Urothelium cell line (cell line): ENCODE measurements around the gene GRIN2C.
"Not testable (repeated sequence)": the region's sequence is repeated elsewhere in the genome, so short reads cannot be mapped to it uniquely, and the experiment has no call there.

Source experiments
- DNase-seq: peaks from one replicate; pipeline ENCODE4 v3.0.0; 2011; ENCODE audit warnings: low spot score, mixed read lengths
- FAIRE-seq: peaks from 2 replicates; lab custom pipeline; 2011; peaks lifted over from hg19 to GRCh38; lab: Jason Lieb, UNC

Gene GRIN2C

GRCh38 chr17:74859459-74860228 lies at the start of gene GRIN2C:
Gene GRIN2C, minus strand, starts transcription at chr17:74859885. Its CDS starts 4,793 bp downstream, at chr17:74855092.
- DNase-seq (no peak), FAIRE-seq (no peak)

DNA sequence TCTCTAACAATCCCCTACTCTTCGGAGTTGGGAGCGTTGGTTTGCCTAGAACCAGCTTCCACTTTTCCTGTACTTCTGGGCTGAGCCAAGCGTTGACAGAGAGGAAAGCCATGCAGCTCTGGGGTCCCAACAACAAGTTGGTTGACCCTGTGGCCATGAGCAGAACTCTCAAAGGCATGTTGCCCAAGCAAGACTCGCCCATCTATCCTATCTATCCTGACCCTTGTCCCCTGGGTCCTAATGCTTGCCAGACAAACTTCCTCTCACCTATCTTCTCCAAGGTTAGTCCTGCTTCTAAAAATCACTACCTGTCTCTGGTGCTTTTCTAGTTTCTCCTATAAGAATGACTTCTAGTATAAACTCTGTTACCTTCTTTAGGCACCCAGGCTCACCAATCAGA lies 49.4 kb upstream of the GRIN2C start:
- not testable (repeated sequence) for DNase-seq, FAIRE-seq

DNA sequence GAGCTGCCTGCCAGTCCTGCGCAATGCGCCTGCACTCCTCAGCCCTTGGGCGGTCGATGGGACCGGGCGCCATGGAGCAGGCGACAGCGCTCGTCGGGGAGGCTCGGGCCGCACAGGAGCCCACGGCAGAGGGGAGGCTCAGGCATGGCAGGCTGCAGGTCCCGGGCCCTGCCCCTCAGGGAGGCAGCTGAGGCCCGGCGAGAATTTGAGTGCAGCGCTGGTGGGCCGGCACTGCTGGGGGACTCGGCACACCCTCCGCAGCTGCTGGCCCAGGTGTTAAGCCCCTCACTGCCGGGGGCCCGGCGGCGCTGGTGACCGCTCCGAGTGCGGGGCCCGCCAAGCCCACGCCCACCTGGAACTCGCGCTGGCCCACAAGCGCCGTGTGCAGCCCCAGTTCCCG lies 47.3 kb upstream of the GRIN2C start:
- no peak for DNase-seq
- FAIRE-seq: no peak

DNA sequence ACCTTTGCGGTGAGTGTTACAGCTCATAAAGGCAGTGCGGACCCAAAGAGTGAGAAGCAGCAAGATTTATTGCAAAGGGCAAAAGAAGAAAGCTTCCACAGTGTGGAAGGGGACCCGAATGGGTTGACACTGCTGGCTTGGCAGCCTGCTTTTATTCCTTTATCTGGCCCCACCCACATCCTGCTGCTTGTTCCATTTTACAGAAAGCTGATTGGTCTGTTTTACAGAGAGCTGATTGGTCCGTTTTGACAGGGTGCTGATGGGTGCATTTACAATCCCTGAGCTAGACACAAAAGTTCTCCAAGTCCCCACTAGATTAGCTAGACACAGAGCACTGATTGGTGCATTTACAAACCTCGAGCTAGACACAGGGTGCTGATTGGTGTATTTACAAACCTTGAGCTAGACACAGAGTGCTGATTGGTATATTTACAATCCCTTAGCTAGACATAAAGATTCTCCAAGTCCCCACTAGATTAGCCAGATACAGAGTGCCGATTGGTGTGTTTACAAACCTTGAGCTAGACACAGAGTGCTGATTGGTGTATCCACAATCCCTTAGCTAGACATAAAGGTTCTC lies 46.6 kb upstream of the GRIN2C start:
- FAIRE-seq, DNase-seq: not testable (repeated sequence)

GRCh38 chr17:74904687-74905409 lies 45.2 kb upstream of the GRIN2C start:
- FAIRE-seq: peak; percentile 94

GRCh38 chr17:74903671-74904070 lies 44.0 kb upstream of the GRIN2C start:
- peak; percentile 20 for FAIRE-seq
- no peak for DNase-seq

More at GRCh38 chr17:74904687-74905409, 45.2 kb upstream of the GRIN2C start:
- DNase-seq: no peak

DNA sequence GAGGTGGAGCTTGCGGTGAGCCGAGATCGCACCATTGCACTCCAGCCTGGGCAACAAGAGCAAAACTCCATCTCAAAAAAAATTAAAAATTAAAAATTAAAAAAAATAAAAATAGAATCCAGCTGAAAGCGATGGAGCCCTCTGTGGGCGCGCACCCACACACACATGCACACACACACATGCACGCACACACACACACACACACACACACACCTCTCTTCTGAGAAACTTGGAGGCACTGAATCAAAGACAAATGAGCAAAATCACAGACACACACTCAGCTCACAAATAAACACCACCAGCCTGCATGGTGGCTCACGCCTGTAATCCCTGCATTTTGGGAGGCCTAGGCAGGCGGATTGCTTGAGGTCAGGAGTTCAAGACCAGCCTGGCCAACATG lies 43.3 kb upstream of the GRIN2C start:
- FAIRE-seq (no peak), DNase-seq (no peak)

- no peak for FAIRE-seq
Measured at GRCh38 chr17:74901353-74902135, 41.9 kb upstream of the GRIN2C start.

GRCh38 chr17:74900208-74900607 lies 40.5 kb upstream of the GRIN2C start:
- DNase-seq (no peak), FAIRE-seq (peak; percentile 72)

More at GRCh38 chr17:74901353-74902135, 41.9 kb upstream of the GRIN2C start:
- no peak for DNase-seq

- no peak for FAIRE-seq
- no peak for DNase-seq
Measured at GRCh38 chr17:74898376-74898946, 38.8 kb upstream of the GRIN2C start.

DNA sequence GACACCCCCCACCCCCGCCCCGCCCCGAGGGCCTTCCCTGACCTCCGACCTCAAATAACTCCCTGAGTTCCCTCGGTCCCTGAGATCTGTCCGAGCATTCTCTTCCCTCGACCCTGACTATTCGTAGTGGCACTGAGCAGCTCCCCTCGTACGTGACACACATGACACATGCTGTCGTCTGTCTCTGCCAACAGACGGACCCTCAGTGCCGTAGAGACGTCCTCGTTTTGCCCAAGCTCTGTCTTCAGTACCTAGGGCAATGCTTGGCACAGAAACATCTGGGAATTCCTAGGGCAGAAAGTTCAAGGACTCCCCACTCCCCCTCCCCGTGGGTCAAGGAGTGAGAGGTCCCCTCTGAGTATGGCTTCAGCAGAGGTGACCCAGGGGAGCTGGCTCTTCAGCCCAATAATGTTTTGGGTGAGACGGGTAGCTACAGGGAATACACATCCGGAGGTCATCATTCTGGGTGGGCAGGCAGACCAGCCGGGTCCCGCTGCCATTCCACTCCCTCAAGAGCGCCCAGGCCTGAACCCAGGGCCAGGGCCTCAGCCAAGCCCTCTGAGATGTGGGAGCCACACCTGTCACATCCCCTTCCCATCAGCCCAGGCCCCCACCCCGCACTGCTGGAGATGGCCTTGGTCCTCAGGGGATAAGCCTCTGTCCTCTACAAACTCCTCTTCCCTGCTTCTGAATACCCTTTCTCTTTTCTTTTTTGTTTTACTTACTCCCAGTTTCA lies 34.4 kb upstream of the GRIN2C start:
- no peak for FAIRE-seq
- DNase-seq: no peak

DNA sequence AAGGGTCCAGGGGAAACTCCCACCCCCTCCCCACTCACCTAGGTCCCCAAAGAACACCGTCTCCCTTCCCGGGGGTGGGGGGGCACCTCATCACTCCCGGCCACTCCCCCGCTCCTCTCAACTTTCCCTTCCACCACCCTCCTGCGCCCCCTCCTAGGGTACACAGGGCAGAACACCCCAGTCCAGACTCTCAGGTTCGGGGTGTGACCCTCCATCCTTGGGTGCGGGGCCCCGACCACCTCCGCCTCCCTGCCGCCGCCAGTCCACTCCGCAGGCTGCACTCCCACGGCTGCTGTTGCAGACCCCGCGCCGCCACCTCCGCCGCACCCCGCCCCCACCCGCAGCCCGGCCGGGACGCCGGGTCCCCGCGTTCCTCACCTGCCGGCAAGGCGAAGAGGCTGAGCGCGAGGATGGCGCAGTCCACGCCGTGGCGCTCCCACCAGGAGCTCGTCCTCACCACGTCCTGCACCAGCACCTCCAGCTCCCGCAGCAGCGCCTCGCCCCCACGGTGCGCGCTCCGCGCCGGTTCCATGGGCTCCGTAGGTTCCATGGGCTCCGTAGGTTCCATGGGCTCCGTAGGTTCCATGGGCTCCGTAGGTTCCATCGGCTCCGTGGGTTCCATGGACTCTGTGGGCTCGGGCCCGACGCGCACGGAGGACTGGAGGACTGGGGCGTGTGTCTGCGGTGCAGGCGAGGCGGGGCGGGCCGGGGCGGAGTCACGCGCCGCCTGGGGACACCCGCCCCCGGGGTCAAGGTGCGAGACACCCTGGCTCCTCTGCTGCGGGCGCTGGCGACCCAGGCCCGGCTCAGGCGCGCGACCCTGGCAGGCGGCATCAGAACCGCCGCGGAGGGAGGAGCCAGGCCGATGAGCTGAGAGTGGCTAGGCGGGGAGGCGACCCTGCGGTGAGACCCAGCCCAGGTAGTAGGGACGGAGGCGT lies 33.6 kb upstream of the GRIN2C start, which contains the start of gene FADS6:
FADS6 (minus strand) TSS at position 660 of the 938 bp plus-strand sequence; CDS start at position 622, 38 bp downstream.
- DNase-seq (no peak), FAIRE-seq (no peak)

- FAIRE-seq: no peak
- no peak for DNase-seq
Measured at GRCh38 chr17:74892013-74892841, 32.5 kb upstream of the GRIN2C start.

GRCh38 chr17:74890554-74890953 lies 30.9 kb upstream of the GRIN2C start:
- FAIRE-seq: no peak
- DNase-seq: no peak

GRCh38 chr17:74888469-74888868 lies 28.8 kb upstream of the GRIN2C start:
- DNase-seq (no peak), FAIRE-seq (no peak)

GRCh38 chr17:74883241-74883745 lies 23.6 kb upstream of the GRIN2C start:
- no peak for FAIRE-seq
- DNase-seq: no peak

- DNase-seq: no peak
- peak; percentile 27 for FAIRE-seq
Measured at GRCh38 chr17:74882517-74883240, 23.0 kb upstream of the GRIN2C start.
